GM12892 (cell line): Measurements from ENCODE around the gene CCDC181. TPM values are rescaled to one million over a fixed set of nuclear protein-coding genes. Genes with fewer than 3 reads are reported as not detected.

Experiments
- DNase-seq: peaks from one replicate; pipeline ENCODE4 v3.0.0; 2011; ENCODE audit not compliant: insufficient read length
- FAIRE-seq: peaks from 2 replicates; lab custom pipeline; 2011; peaks lifted over from hg19 to GRCh38; lab: Jason Lieb, UNC
- POLR2A ChIP-seq: IDR thresholded peaks from 2 replicates; pipeline ENCODE4 v1.6.1; 2011; ENCODE audit warnings: low read depth, low read length, control low read depth
- POLR2AphosphoS5 ChIP-seq: IDR thresholded peaks from 2 replicates; pipeline ENCODE4 v1.6.1; 2011; ENCODE audit warnings: low read depth, low read length, control low read depth
- TAF1 ChIP-seq: IDR thresholded peaks from 2 replicates; pipeline ENCODE4 v1.6.1; 2011; ENCODE audit warnings: low read depth, mild to moderate bottlenecking, control low read depth, low read length, borderline replicate concordance
- polyA plus RNA-seq: library from polyadenylated mRNA; unstranded; fragments of >200 nt; gene quantifications from one replicate; pipeline ENCODE4 v1.2.1, GENCODE V29; 2012; ENCODE audit warnings: missing spikeins, inconsistent platforms; ENCODE audit not compliant: missing spikeins

CCDC181 gene
- polyA plus RNA-seq: not detected

GRCh38 chr1:169427081-169427641 is at the start of gene CCDC181:
CCDC181 (minus strand) TSS chr1:169427474; CDS start chr1:169424927, 2,547 bp downstream.
- peak; percentile 73 for FAIRE-seq
- no peak for TF ChIP-seq POLR2A
- no peak for TF ChIP-seq POLR2AphosphoS5
- no peak for TF ChIP-seq TAF1
- peak; percentile 3 for DNase-seq

- TF ChIP-seq POLR2AphosphoS5 (no peak), POLR2A (no peak), TAF1 (no peak)
- FAIRE-seq (no peak), DNase-seq (no peak)
Observed at GRCh38 chr1:169475806-169476387, 48.6 kb upstream of the CCDC181 start.

GRCh38 chr1:169474302-169474995 is 47.2 kb upstream of the CCDC181 start:
- DNase-seq (no peak), FAIRE-seq (no peak)
- TF ChIP-seq TAF1 (no peak), POLR2AphosphoS5 (no peak)

- TF ChIP-seq POLR2A: no peak
- no peak for TF ChIP-seq POLR2AphosphoS5
- TF ChIP-seq TAF1: no peak
- DNase-seq (no peak), FAIRE-seq (no peak)
Observed at GRCh38 chr1:169473347-169473746, 46.1 kb upstream of the CCDC181 start.

- no peak for TF ChIP-seq TAF1
- no peak for TF ChIP-seq POLR2A
- TF ChIP-seq POLR2AphosphoS5: no peak
- no peak for FAIRE-seq
- DNase-seq: no peak
Observed at GRCh38 chr1:169472738-169473137, 45.5 kb upstream of the CCDC181 start.

GRCh38 chr1:169468982-169469381 is 41.7 kb upstream of the CCDC181 start:
- FAIRE-seq (no peak), DNase-seq (no peak)
- TF ChIP-seq POLR2A: no peak
- no peak for TF ChIP-seq TAF1
- TF ChIP-seq POLR2AphosphoS5: no peak

- TF ChIP-seq TAF1 (no peak), POLR2A (no peak), POLR2AphosphoS5 (no peak)
- FAIRE-seq (no peak), DNase-seq (no peak)
Observed at GRCh38 chr1:169466259-169467230, 39.3 kb upstream of the CCDC181 start.

- FAIRE-seq (no peak), DNase-seq (no peak)
- TF ChIP-seq POLR2AphosphoS5 (no peak), POLR2A (no peak), TAF1 (no peak)
Observed at GRCh38 chr1:169465281-169465680, 38.0 kb upstream of the CCDC181 start.

- TF ChIP-seq POLR2A: no peak
- DNase-seq (no peak), FAIRE-seq (no peak)
Observed at GRCh38 chr1:169462385-169462784, 35.1 kb upstream of the CCDC181 start.

GRCh38 chr1:169461390-169462000 is 34.2 kb upstream of the CCDC181 start:
- TF ChIP-seq TAF1 (no peak), POLR2AphosphoS5 (no peak), POLR2A (no peak)
- no peak for FAIRE-seq
- no peak for DNase-seq

- DNase-seq: no peak
- TF ChIP-seq TAF1 (no peak), POLR2A (no peak), POLR2AphosphoS5 (no peak)
- no peak for FAIRE-seq
Observed at GRCh38 chr1:169460191-169460833, 33.0 kb upstream of the CCDC181 start.
